SK-N-SH (cell line): ENCODE measurements around the gene QKI. TPM values are rescaled to one million over a fixed set of nuclear protein-coding genes. Genes with fewer than 3 reads are reported as not detected.

Source experiments
- CTCF ChIA-PET: fragments of 300-600, 350-600 bp; formaldehyde crosslinking; extraction: SDS; loops from one replicate; lab custom pipeline; 2021; lab: Yijun Ruan, JAX
- POLR2A ChIA-PET: fragments of 350-600 bp; sonication (Branson Sonifier 250); formaldehyde crosslinking; extraction: SDS; loops from one replicate; lab custom pipeline; 2020; ENCODE audit warnings: antibody characterized with exemption, inconsistent platforms; lab: Yijun Ruan, JAX
- DNase-seq: peaks from one replicate; pipeline ENCODE4 v3.0.0; 2012
- H2AFZ ChIP-seq: fragments of 200-600 bp; sonication (generic); 2 replicates; pipeline ENCODE4 v1.8.1; 2016; ENCODE audit warnings: antibody characterized with exemption, mild to moderate bottlenecking, low read depth
- H3F3A ChIP-seq: fragments of 200-600 bp; sonication (generic); replicated peaks from 2 replicates; pipeline ENCODE3; 2016; ENCODE audit warnings: antibody characterized with exemption, mild to moderate bottlenecking; ENCODE audit not compliant: insufficient read depth
- H3K27ac ChIP-seq, 2 experiments: fragments of 200-500 bp in 1 of 2; fragments of 200-600 bp in 1 of 2; sonication (Bioruptor generic) in 1 of 2; sonication (generic), shearing (Covaris generic) in 1 of 2; 2 replicates each; pipeline versions ENCODE4 v1.5.1 to v1.6.1; 2014 to 2016; ENCODE audit warnings: low read depth in 2 of 2, inconsistent platforms in 1 of 2, low read length in 1 of 2, mild to moderate bottlenecking in 1 of 2, mixed read lengths in 1 of 2
- H3K27me3 ChIP-seq: fragments of 200-600 bp; sonication (generic), shearing (Covaris generic); 2 replicates; pipeline ENCODE4 v1.6.1; 2016; ENCODE audit warnings: mixed run types; ENCODE audit not compliant: insufficient read depth
- H3K36me3 ChIP-seq, 2 experiments: fragments of 200-500 bp in 1 of 2; fragments of 200-600 bp in 1 of 2; sonication (Bioruptor generic) in 1 of 2; sonication (generic) in 1 of 2; replicated peaks in 1 of 2; 2 replicates each; pipeline versions ENCODE3 to v1.5.1; 2014 to 2016; ENCODE audit warnings: low read length in 1 of 2, mild to moderate bottlenecking in 1 of 2; ENCODE audit not compliant: insufficient read depth in 2 of 2, control insufficient read depth in 1 of 2
- H3K4me1 ChIP-seq, 2 experiments: fragments of 200-500 bp in 1 of 2; fragments of 200-600 bp in 1 of 2; sonication (Bioruptor generic) in 1 of 2; sonication (generic), shearing (Covaris generic) in 1 of 2; 2 replicates each; pipeline versions ENCODE4 v1.5.1 to v1.6.1; 2014 to 2016; ENCODE audit warnings: low read depth in 1 of 2, low read length in 1 of 2, mixed run types in 1 of 2; ENCODE audit not compliant: insufficient read depth in 2 of 2, control insufficient read depth in 1 of 2
- H3K4me2 ChIP-seq: fragments of 200-600 bp; sonication (generic), shearing (Covaris generic); 2 replicates; pipeline ENCODE4 v1.6.1; 2017; ENCODE audit warnings: mixed run types
- H3K4me3 ChIP-seq, 2 experiments: fragments of 200-500 bp in 1 of 2; fragments of 200-600 bp in 1 of 2; sonication (Bioruptor generic) in 1 of 2; sonication (generic), shearing (Covaris generic) in 1 of 2; 2 replicates each; pipeline versions ENCODE4 v1.5.1 to v1.8.1; 2014 to 2016; ENCODE audit warnings: low read depth in 2 of 2, inconsistent platforms in 1 of 2, low read length in 1 of 2, mild to moderate bottlenecking in 1 of 2, mixed read lengths in 1 of 2, moderate library complexity in 1 of 2
- H3K79me2 ChIP-seq: fragments of 200-600 bp; sonication (generic); 2 replicates; pipeline ENCODE4 v1.8.1; 2017; ENCODE audit warnings: mild to moderate bottlenecking; ENCODE audit not compliant: insufficient read depth
- H3K9ac ChIP-seq: fragments of 200-600 bp; sonication (generic); 2 replicates; pipeline ENCODE4 v1.6.1; 2017; ENCODE audit warnings: mixed run types
- H3K9me2 ChIP-seq: fragments of 200-600 bp; sonication (generic); 2 replicates; pipeline ENCODE4 v1.6.1; 2017; ENCODE audit warnings: mixed run types
- H3K9me3 ChIP-seq: fragments of 200-600 bp; sonication (generic); 2 replicates; pipeline ENCODE4 v1.6.1; 2017; ENCODE audit warnings: mixed run types, mild to moderate bottlenecking, moderate library complexity
- H4K20me1 ChIP-seq: fragments of 200-600 bp; sonication (generic); 2 replicates; pipeline ENCODE4 v1.6.1; 2017; ENCODE audit warnings: mild to moderate bottlenecking, mixed run types; ENCODE audit not compliant: insufficient read depth
- CHD2 ChIP-seq: fragments of 150-350 bp; IDR thresholded peaks from 2 replicates; pipeline ENCODE4 v1.6.1; 2018; ENCODE audit warnings: low read length; ENCODE audit not compliant: partially characterized antibody
- EP300 ChIP-seq, 2 experiments: IDR thresholded peaks; 2 replicates each; pipeline versions ENCODE4 v1.4.0 to v1.6.1; 2012; ENCODE audit warnings: borderline replicate concordance in 1 of 2, low read depth in 1 of 2, low read length in 1 of 2
- GABPA ChIP-seq: IDR thresholded peaks from 2 replicates; pipeline ENCODE4 v1.4.0; 2012; ENCODE audit warnings: low read depth, mild to moderate bottlenecking
- NFIC ChIP-seq: IDR thresholded peaks from 2 replicates; pipeline ENCODE4 v1.4.0; 2012; ENCODE audit warnings: borderline replicate concordance
- NRF1 ChIP-seq: IDR thresholded peaks from 2 replicates; pipeline ENCODE4 v1.6.1; 2012; ENCODE audit warnings: low read depth, mild to moderate bottlenecking, low read length
- RAD21 ChIP-seq: IDR thresholded peaks from 2 replicates; pipeline ENCODE4 v1.6.1; 2012; ENCODE audit warnings: mild to moderate bottlenecking, low read length
- RFX5 ChIP-seq: IDR thresholded peaks from 2 replicates; pipeline ENCODE4 v1.6.1; 2012; ENCODE audit warnings: mild to moderate bottlenecking, improper control_type of control experiment, low read length
- RXRA ChIP-seq: IDR thresholded peaks from 2 replicates; pipeline ENCODE4 v1.4.0; 2012; ENCODE audit warnings: low read depth, mild to moderate bottlenecking, borderline replicate concordance
- SIN3A ChIP-seq: IDR thresholded peaks from 2 replicates; pipeline ENCODE4 v1.6.1; 2012; ENCODE audit warnings: low read depth, mild to moderate bottlenecking, low read length, moderate library complexity, borderline replicate concordance
- TCF12 ChIP-seq: IDR thresholded peaks from 2 replicates; pipeline ENCODE4 v1.4.0; 2012
- TEAD4 ChIP-seq: IDR thresholded peaks from 2 replicates; pipeline ENCODE4 v1.4.0; 2012; ENCODE audit warnings: mild to moderate bottlenecking, borderline replicate concordance; ENCODE audit not compliant: insufficient read depth
- WGBS: methylation state at CpG from one replicate; pipeline ENCODE4 v1.1.6; 2017; ENCODE audit warnings: low lambda C conversion rate; 5-methylcytosine and 5-hydroxymethylcytosine counted together
- polyA plus RNA-seq, 3 experiments: library from polyadenylated mRNA; depleted of rRNA; stranded (reverse); fragments of >200 nt; gene quantifications; 2 replicates each; pipeline ENCODE4 v1.2.3, GENCODE V29; 2012
- TF ChIP-seq, protein P1 (sequence below): fragments of 150-350 bp; IDR thresholded peaks from 2 replicates; pipeline ENCODE4 v1.6.1; 2017; ENCODE audit warnings: antibody characterized with exemption, low read length, low read depth, borderline replicate concordance
- TF ChIP-seq, protein P2 (sequence below): IDR thresholded peaks from 2 replicates; pipeline ENCODE4 v1.6.1; 2012; ENCODE audit warnings: mild to moderate bottlenecking, low read depth, low read length, moderate library complexity
- TF ChIP-seq, protein P3 (sequence below): fragments of 150-350 bp; IDR thresholded peaks from 2 replicates; pipeline ENCODE4 v1.6.1; 2016; ENCODE audit warnings: mild to moderate bottlenecking, low read depth, low read length
- TF ChIP-seq, protein P4 (sequence below): IDR thresholded peaks from 2 replicates; pipeline ENCODE4; 2012

Gene QKI
- polyA plus RNA-seq, 1 of the 3 experiments (the other 2 are of a cell fraction) = 51.1 TPM

DNA sequence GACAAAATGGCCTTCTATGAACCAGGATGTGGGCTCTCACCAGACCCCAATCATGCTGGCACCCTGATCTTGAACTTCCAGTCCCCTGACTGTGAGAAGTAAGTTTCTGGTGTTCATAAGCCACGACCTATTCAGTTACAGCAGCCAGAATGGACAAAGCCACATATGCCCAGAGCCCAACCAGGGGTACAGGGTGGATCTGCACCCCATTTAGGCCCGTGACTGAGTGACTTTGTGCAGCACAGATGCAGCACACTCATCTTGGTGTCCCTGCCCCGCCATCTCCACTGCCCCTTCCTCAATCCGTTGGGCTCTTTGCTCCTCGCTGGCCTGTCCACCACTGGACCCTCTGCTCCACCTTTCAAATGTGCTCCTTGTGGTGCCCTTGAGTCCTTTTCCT lies 205.6 kb downstream of the QKI start:
- Histone ChIP-seq H3K9ac (no peak overlapping the region), H2AFZ (no peak overlapping the region), H4K20me1 (no peaks in the 10 kb centered on the region), H3F3A (no peaks in the 10 kb centered on the region), H3K27ac (no peak overlapping the region), H3K4me3 (no peak overlapping the region), H3K9me2 (no peaks in the 10 kb centered on the region), H3K4me2 (no peak overlapping the region), H3K27me3 (no peaks in the 10 kb centered on the region)
- ChIA-PET POLR2A (no interaction called here), CTCF (no interaction called here)
- DNase-seq = no peak
- TF ChIP-seq NRF1 (no peak), GABPA (no peak), RXRA (no peak), CHD2 (no peak), SIN3A (no peak)
- TF ChIP-seq, protein P1, sequence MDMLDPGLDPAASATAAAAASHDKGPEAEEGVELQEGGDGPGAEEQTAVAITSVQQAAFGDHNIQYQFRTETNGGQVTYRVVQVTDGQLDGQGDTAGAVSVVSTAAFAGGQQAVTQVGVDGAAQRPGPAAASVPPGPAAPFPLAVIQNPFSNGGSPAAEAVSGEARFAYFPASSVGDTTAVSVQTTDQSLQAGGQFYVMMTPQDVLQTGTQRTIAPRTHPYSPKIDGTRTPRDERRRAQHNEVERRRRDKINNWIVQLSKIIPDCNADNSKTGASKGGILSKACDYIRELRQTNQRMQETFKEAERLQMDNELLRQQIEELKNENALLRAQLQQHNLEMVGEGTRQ = no peak
- TF ChIP-seq, protein P2, sequence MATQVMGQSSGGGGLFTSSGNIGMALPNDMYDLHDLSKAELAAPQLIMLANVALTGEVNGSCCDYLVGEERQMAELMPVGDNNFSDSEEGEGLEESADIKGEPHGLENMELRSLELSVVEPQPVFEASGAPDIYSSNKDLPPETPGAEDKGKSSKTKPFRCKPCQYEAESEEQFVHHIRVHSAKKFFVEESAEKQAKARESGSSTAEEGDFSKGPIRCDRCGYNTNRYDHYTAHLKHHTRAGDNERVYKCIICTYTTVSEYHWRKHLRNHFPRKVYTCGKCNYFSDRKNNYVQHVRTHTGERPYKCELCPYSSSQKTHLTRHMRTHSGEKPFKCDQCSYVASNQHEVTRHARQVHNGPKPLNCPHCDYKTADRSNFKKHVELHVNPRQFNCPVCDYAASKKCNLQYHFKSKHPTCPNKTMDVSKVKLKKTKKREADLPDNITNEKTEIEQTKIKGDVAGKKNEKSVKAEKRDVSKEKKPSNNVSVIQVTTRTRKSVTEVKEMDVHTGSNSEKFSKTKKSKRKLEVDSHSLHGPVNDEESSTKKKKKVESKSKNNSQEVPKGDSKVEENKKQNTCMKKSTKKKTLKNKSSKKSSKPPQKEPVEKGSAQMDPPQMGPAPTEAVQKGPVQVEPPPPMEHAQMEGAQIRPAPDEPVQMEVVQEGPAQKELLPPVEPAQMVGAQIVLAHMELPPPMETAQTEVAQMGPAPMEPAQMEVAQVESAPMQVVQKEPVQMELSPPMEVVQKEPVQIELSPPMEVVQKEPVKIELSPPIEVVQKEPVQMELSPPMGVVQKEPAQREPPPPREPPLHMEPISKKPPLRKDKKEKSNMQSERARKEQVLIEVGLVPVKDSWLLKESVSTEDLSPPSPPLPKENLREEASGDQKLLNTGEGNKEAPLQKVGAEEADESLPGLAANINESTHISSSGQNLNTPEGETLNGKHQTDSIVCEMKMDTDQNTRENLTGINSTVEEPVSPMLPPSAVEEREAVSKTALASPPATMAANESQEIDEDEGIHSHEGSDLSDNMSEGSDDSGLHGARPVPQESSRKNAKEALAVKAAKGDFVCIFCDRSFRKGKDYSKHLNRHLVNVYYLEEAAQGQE = no peak
- TF ChIP-seq, all 33 proteins: peak for 0
- Histone ChIP-seq H3K79me2 (no peaks in the 10 kb centered on the region), H3K9me3 (no peaks in the 10 kb centered on the region), H3K36me3 (no peaks in the 10 kb centered on the region), H3K4me1 (no peaks in the 10 kb centered on the region)
- 90% methylated on average over 3 of the region's 5 CpGs for WGBS

DNA sequence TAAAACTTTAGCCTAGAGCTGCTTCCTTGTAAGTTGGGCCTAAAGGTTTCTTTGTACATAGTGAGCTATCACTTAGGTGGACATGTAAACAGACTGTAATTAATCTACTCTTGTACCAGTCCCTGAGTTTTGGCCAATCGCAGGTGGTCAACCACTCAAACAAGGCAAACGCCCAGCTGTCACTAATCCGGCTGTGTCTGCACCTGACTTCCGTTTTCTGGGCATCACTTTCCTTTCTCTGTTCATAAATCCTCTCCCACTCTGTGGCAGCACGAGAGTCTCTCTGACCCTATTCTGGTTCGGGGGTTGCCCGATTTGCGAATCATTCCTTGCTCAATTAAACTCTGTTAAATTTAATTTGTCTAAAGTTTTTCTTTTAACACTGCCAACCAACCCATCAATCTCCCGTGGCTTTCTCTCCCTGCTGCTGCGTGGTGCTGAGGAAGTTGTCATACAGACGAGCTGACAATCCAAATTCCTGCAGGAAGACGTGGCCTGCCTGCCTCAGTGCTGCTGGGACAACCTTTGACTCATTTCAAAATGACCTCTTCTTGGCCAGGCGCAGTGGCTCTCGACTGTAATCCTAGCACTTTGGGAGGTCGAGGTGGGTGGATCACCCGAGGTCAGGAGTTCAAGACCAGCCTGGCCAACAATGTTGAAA lies 206.3 kb downstream of the QKI start:
- Histone ChIP-seq H3K9me2 (no peaks in the 10 kb centered on the region), H3K27me3 (no peaks in the 10 kb centered on the region), H3K9ac (no peak overlapping the region), H3K9me3 (no peaks in the 10 kb centered on the region), H3K27ac (no peak overlapping the region), H3K79me2 (no peaks in the 10 kb centered on the region), H3K36me3 (no peaks in the 10 kb centered on the region), H3K4me1 (no peaks in the 10 kb centered on the region), H3F3A (no peaks in the 10 kb centered on the region), H4K20me1 (no peaks in the 10 kb centered on the region), H2AFZ (no peak overlapping the region), H3K4me2 (no peak overlapping the region), H3K4me3 (no peak overlapping the region)
- no peak for DNase-seq
- 58% methylated on average over 16 of the region's 16 CpGs for WGBS
- CTCF ChIA-PET = no interaction called here
- POLR2A ChIA-PET = no interaction called here
- TF ChIP-seq, protein P3, sequence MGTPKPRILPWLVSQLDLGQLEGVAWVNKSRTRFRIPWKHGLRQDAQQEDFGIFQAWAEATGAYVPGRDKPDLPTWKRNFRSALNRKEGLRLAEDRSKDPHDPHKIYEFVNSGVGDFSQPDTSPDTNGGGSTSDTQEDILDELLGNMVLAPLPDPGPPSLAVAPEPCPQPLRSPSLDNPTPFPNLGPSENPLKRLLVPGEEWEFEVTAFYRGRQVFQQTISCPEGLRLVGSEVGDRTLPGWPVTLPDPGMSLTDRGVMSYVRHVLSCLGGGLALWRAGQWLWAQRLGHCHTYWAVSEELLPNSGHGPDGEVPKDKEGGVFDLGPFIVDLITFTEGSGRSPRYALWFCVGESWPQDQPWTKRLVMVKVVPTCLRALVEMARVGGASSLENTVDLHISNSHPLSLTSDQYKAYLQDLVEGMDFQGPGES = no peak
- TF ChIP-seq GABPA (no peak), RAD21 (no peak), RXRA (no peak), NFIC (no peak), TCF12 (no peak), TEAD4 (no peak), RFX5 (no peak), EP300 (IDR thresholded peaks at IDR 0.05; ENCODE audit: borderline replicate concordance in 1 of 2, low read depth in 1 of 2, low read length in 1 of 2) (no peak)
- TF ChIP-seq, protein P1 = no peak
- TF ChIP-seq, protein P4, sequence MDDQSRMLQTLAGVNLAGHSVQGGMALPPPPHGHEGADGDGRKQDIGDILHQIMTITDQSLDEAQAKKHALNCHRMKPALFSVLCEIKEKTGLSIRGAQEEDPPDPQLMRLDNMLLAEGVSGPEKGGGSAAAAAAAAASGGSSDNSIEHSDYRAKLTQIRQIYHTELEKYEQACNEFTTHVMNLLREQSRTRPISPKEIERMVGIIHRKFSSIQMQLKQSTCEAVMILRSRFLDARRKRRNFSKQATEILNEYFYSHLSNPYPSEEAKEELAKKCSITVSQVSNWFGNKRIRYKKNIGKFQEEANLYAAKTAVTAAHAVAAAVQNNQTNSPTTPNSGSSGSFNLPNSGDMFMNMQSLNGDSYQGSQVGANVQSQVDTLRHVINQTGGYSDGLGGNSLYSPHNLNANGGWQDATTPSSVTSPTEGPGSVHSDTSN = no peak
